ENCODE measurements around the gene ITPKB. TPM values are rescaled to one million over a fixed set of nuclear protein-coding genes. Genes with fewer than 3 reads are reported as not detected.
"Not testable (repeated sequence)": the region's sequence is repeated elsewhere in the genome, so short reads cannot be mapped to it uniquely, and the experiment has no call there.

ITPKB gene
- total RNA-seq, 1 experiment from 2014 or later: 2.3 TPM

DNA sequence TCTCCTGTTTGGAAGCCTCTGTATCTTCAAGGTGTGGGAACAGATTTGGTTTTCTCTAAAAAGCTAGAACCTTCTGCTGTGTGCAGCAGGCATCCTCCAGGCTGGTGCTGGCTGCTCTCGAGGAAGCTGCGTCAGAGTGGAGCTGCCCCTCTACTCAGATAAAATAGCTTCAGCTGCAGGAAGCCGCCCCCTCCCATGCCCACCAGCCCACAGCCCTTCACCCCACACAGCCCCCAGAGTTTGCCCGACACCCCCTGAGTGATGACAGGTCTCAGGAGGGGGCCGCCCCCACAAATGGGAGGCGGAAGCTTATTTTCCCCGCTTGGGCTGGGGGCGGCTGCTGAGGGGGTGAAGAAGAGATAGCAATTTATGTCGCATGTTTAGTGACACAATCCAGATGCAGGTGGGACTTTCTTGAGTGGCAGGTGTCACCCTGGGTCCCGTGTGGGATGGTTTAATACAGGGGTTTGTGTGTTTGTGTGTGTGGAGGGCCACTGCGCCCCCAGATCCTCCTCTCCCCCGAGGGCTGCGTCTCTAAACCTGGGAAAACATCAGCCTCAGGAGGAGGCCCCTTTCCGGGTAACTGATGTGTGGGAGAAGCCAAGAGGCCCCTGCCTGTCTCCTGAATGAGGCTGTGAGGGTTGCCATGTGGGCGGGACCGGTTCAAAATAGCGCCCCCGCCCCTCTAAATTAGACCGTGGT, 135.1 kb downstream of the ITPKB start:
- no peak for DNase-seq (ENCODE audit: low read depth)

DNA sequence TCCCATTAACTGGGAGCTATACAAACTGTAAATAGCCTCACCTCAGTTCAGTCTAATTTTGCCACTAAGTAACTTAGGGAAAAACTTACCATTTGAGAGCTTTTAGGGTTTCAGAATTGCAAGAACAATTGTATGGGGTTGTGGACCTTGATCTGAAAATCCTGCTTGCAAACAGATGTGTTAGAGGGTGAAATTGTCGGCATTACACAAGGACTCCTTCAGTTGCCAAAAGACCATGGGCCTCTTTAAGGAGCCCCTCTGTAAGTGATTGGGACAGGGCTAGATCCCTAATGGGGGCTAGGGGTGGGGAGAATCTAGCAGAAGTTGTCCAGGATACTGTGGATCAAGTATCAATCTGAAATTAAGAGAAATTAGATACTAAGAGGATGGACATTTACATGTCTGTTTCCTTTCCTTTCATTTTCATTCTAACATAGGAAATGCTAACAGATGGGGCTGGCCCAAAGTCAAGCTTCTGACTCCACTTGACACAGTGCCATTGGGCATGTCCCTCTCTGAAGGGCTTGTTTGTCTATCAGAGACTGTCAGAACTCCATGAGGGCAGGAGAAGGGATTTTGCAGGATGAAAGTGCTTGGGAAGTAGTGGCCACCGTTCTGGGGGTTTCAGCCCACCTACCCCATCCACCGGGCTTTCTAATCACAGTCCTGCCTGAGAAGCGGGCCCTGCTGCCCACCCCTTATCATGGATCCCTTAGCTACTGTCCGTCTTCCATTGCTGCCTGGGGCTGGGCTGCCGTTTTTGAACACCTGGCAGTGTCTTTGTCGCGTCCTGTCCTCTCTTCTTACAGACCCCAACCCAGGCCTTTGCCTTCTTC, 135.8 kb downstream of the ITPKB start:
- peak; percentile 56 for DNase-seq (ENCODE audit: low read depth)

GRCh38 chr1:226602186-226603021, 136.7 kb downstream of the ITPKB start:
- peak; percentile 61 for DNase-seq (ENCODE audit: low read depth)

DNA sequence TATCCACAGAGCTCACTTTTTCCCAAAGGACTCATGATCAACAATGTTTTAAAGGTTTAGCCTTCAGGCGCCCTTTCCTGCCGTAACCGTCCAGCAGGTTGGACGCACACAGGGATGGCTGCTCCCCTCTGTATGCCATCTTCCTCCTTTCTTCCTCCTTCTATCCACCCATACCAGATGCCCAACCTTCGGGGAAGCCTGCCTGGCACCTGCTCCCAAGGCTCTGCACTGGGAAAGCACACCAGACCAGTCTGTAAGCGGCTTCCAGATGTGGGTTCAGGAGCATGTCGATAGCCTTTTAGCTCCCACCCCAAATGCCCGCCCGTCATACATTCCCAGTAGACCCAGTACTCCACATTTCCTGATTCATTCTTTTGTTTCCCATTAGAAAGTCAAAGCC, 137.6 kb downstream of the ITPKB start:
- no peak for DNase-seq (ENCODE audit: low read depth)

GRCh38 chr1:226600254-226600653, 138.8 kb downstream of the ITPKB start:
- no peak for DNase-seq (ENCODE audit: low read depth)

GRCh38 chr1:226599636-226600238, 139.3 kb downstream of the ITPKB start:
- no peak for DNase-seq (ENCODE audit: low read depth)

DNA sequence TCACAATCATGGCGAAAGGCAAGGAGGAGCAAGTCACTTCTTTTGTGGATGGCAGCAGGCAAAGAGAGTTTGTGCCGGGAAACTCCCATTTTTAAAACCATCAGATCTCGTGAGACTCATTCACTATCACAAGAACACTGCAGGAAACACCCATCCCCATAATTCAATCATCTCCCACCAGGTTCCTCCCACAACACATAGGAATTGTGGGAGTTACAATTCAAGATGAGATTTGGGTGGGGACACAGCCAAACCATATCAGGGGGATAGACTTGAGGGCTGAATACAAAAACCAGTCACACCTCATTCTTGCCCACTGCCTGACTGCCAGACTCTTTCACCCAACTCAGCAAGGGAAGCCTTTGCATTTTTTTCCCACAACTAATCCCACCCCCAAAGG, 140.1 kb downstream of the ITPKB start:
- DNase-seq (ENCODE audit: low read depth): not testable (repeated sequence)

DNA sequence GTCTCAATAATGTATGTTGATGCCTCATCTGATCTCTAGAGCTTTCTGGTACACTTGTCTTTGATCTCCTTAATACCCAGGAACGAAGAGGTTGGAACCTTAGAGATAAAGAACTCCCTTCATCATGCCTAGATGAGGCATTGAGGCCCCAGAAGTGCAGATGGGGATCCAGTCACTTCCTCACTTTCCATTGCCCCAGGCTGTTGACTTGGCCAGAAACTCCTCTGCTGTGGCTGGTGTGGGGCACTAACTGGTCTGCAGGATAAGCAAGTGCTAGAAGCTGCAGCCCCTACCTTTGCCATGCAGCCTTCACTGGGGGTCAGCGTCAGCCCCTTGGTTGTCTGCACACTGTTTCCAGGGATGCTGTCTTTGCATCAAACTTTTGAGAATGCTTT, 140.6 kb downstream of the ITPKB start:
- DNase-seq (ENCODE audit: low read depth): no peak

- no peak for DNase-seq (ENCODE audit: low read depth)
Measured at GRCh38 chr1:226597616-226598454, 141.2 kb downstream of the ITPKB start.

DNA sequence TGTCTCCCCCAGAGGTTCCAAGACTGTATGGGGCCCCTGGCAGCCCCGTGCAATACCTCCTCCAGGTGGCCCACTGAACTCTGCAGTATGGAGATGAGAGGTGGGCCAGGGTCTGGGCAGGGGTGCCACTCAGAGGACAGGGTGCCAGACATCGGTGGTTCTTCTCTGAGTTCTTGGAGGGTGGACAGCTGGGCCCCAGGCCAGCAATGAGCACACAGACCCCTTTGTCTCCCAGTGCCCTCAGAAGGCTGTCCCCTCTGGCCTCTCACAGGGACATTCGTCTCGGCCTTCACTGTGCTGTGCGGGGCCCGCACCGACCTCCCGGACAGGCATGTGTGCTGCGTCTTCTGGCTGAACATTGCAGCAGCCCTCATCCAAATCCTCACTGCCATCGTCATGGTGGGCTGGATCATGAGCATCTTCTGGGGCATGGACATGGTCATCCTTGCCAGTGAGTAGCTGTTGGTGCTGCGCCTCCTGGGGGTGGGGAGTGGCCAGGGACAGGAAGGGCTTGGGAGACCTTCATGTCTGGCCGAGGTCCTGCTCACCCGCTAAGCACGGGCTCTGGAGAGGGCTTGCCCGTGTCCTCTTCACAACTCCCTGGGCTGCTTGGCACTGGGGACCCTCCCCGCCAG, 142.4 kb downstream of the ITPKB start:
- no peak for DNase-seq (ENCODE audit: low read depth)

DNA sequence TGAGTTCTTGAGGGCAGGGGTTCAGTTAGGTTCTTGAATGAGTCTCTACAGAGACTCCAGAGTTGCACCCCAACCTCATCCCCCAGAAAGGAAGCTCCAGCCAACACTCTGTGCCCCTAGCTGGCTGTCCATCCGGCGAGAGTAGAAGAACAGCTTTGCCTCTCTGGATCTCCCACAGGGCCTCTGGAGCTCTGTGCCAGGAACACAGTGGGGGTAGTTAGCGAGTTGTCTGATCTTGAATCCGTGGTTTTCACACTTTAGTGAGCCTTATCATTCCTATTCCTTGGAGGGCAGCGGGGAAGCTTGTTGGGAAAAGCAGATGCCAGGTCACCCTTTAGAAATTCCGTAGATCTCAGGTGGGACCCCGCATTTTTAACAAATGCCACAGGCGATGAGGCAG, 145.5 kb downstream of the ITPKB start:
- no peak for DNase-seq (ENCODE audit: low read depth)

GRCh38 chr1:226590614-226591013, 148.5 kb downstream of the ITPKB start:
- peak; percentile 25 for DNase-seq (ENCODE audit: low read depth)

DNA sequence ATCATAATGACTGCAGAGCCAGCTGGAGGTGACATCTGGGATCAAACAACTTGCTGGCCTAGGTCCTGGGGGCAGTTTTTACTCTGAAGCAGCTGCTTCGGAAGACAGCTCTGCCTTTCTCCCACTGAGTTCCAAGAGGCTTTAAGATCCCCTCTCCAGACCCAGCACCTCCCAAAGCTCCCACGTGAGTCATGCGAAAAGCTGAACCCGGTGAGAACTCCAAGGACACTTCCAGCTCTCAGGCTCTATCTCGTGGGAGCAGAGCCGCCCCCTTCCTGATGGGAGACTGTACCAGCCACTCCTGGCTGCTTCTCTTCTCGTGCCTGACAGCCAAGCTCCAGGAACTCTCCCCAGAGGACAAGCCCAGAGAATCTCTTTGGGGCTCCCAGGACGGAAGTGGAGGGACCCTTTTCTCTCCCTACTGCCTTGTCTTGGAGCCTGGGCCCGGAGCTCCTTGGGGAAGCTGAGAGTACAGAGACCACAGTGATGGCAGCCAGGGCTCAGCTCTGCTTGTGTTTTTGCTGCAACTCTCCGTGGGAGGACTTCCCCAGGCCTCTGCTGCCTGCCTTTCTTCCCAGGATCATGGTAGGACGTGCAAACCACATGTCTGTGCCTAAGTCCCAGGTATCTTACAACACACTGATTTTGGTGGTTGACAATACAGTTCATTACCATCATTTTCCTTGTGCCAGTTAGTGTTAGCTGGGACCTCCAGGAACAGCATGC, 149.9 kb downstream of the ITPKB start:
- no peak for DNase-seq (ENCODE audit: low read depth)

GRCh38 chr1:226588484-226588883, 150.6 kb downstream of the ITPKB start:
- DNase-seq (ENCODE audit: low read depth): no peak

DNA sequence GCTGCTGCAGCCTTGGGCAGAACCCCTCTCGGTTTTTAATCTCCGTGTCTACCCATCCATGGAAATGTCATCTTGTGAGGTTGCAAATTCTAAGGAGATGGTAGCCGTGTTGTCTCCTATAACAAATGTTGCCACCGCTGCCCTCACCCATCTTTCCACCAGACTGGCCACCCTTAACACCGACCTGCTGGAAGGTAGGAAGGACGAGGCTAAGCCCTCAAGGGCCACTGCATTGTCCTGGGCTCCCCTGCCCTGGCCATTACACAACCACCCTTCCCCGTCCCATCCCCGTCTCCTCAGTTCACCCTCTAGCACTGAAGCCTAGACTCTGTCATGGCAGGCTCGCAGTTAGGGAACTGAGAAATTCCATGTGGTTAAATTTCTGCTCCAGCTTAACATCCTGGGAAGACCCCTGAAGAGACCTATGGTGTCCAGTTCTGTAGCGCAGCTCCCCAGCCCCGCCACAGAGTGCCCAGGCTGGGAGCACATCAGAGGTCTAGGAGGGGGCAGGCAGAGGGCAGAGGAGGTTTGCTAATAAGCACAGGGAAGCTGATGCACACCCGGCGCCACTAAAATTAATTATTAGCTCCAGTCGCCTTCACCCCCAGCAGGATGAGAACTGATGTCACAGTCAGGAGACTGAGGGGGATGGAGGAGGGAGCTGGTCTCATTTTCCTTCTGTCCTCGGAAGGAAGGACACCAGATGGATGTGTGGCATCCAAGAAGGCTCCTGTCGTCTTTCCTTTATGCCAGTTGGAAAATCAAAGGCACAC, 152.2 kb downstream of the ITPKB start:
- no peak for DNase-seq (ENCODE audit: low read depth)

- DNase-seq (ENCODE audit: low read depth): no peak
Measured at GRCh38 chr1:226586116-226586515, 153.0 kb downstream of the ITPKB start.

DNA sequence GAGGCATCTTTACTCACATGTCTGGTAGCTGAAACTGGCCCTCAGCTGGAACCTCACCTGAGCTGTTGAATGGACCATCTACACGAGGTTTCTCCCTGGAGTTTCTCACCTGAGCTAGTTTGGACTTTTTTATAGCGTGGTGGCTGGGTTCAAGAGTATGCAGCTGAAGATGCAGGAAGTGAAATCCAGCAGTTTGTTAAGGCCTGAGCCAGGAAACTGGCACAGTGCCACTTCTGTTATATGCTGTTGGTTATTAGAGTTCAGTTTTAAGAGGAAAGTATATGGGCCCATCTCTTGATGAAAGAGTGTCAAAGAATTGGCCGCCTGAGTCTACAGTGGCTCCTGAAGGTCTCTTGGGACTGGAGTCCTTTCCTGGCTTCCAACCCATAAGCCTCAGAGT, 154.9 kb downstream of the ITPKB start:
- DNase-seq (ENCODE audit: low read depth): no peak

GRCh38 chr1:226582966-226583365, 156.1 kb downstream of the ITPKB start:
- no peak for DNase-seq (ENCODE audit: low read depth)
